HUES48 (cell line): ENCODE results near the gene ALG9.

ENCODE experiments used
- H3K27ac ChIP-seq: one replicate; pipeline ENCODE4 v1.7.0; 2013; ENCODE audit warnings: low read depth, low read length, inconsistent platforms
- H3K27me3 ChIP-seq: 2 replicates; pipeline ENCODE4 v1.6.1; 2013; ENCODE audit warnings: mild to moderate bottlenecking, low read length; ENCODE audit not compliant: control insufficient read depth, insufficient read depth
- H3K36me3 ChIP-seq: 2 replicates; pipeline ENCODE4 v1.6.1; 2013; ENCODE audit warnings: low read length; ENCODE audit not compliant: control insufficient read depth, insufficient read depth
- H3K4me1 ChIP-seq: 2 replicates; pipeline ENCODE4 v1.6.1; 2013; ENCODE audit warnings: mild to moderate bottlenecking, low read length; ENCODE audit not compliant: control insufficient read depth, insufficient read depth
- H3K4me3 ChIP-seq: 2 replicates; pipeline ENCODE4 v1.5.1; 2013; ENCODE audit warnings: mild to moderate bottlenecking, low read depth, low read length
- H3K9ac ChIP-seq: 2 replicates; pipeline ENCODE4 v1.6.1; 2013; ENCODE audit warnings: mild to moderate bottlenecking, low read depth, low read length, moderate library complexity
- H3K9me3 ChIP-seq: 2 replicates; pipeline ENCODE4 v1.6.1; 2013; ENCODE audit warnings: low read length; ENCODE audit not compliant: control insufficient read depth, insufficient read depth

The ALG9 gene

DNA sequence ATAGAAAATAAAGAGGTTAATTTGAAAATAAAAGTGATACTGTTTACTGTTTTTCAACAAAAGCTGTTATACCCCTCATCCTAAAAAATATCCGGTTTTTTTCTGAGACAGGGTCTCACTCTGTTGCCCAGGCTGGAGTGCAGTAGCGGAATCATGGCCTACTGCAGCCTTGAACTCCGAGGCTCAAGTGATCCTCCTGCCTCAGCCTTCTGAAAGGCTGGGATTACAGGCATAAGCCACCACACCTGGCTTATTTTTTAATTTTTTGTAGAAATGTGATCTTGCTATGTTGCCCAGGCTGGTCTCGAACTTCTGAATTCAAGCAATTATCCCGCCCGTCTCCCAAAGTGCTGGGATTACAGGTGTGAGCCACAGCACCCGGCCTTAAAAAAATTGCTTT, 35.7 kb downstream of the ALG9 start:
- Histone ChIP-seq H3K4me3 (no peak overlapping the region), H3K27me3 (no peaks in the 10 kb centered on the region), H3K27ac (no peak overlapping the region), H3K4me1 (peaks cover 10% of the 10 kb centered on the region), H3K36me3 (peaks cover 19% of the 10 kb centered on the region; the same call in 1 of the 2 replicates), H3K9me3 (no peaks in the 10 kb centered on the region), H3K9ac (no peak overlapping the region)

DNA sequence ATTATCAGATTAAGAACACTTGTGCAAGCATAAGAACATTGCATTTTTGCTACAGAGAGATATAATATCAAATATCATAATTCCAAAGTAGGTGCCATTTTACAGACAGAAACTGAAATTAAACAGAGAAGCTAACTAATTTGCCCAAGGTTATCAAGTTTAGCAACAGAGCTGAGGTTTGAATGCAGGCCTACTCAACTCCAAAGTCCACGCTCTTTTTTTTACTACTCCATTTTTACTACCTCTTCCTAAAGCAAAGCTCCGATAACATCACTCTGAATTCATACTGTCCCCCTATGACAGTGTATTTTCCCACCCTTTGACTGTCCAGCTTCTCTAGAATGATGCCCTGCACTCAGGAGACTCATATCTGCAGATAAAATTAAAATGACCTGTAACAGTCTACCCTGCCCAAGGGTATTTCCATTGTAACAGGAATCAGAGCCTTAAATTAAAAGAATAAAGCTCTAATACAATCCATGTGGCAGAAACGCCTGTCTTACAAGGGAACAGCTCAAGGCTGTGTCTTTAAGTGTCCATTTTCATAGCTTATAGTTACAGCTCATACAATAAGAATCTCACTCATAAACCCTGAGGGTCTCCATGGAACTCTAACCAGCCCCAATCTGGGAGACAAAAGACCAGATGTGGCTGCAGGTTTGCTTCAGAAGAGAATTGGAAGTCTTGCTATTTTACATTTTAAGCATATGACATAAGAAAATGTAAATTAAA, 36.8 kb downstream of the ALG9 start:
- Histone ChIP-seq H3K9ac (no peak overlapping the region), H3K4me3 (no peak overlapping the region), H3K27ac (no peak overlapping the region), H3K4me1 (0 out of 2 replicates have a peak, but pooled peaks cover under 1% of the 10 kb centered on the region), H3K36me3 (peaks cover 19% of the 10 kb centered on the region; the same call in 1 of the 2 replicates), H3K27me3 (no peaks in the 10 kb centered on the region), H3K9me3 (no peaks in the 10 kb centered on the region)

DNA sequence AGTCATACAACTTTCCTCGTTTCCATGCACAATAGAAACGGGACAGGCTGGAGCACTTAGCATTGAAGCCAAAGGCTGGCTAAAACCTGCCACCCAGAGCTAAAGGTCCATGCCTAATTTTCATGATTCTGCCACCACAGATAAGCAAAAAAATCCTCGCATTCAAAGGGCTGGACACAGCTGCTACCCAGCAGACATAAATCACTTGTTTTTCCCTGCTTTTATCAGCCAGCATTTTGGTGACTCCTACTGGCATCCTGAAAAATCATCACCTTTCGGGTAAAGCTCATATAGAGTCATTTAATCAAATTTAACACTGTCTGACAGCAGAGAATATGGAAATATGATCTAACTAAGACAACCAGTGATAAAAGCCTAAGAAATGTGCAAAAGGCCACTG, 37.9 kb downstream of the ALG9 start:
- Histone ChIP-seq H3K27ac (no peak overlapping the region), H3K27me3 (no peaks in the 10 kb centered on the region), H3K4me1 (no peaks in the 10 kb centered on the region), H3K36me3 (peaks cover 19% of the 10 kb centered on the region; the same call in 1 of the 2 replicates), H3K4me3 (no peak overlapping the region), H3K9ac (no peak overlapping the region), H3K9me3 (no peaks in the 10 kb centered on the region)

DNA sequence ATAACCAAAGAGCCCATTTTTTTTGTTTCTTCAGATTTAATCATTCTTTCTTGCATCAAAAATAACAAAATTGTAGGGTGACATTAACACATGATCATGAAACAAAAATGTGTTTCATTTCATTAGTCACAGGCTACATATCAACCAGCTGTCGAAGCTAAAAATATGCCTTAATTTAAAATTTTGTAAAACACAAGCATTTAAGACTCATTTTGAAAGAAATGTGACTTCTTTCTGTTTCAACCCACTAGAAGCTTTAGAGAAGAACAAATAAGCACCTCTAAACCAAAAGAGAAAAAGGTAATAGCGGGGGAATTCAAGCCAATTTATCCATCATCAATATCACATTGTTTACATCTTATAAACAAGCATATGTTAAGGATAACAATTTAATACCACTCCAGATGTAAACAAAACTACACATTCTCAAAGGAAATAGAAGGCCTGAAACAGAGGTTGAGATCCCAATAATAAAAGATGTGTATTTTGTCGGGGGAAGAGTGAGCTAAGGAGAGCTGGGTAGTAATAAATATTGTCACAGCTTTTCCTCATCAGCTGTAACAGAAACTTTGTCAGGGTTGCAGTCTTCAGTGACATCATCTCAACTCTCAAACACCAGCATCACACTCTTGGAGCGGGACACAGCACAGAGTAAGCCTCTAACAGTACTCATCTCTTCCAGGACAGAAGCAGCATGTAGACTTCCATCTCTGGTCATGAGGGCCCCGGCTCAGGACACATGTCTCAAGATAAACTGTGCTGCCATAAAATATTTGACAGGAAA, 42.0 kb downstream of the ALG9 start:
- no peak overlapping the region for H3K4me3 ChIP-seq
- H3K9me3 ChIP-seq: no peaks in the 10 kb centered on the region
- no peaks in the 10 kb centered on the region for H3K36me3 ChIP-seq
- H3K27ac ChIP-seq: no peak overlapping the region
- H3K27me3 ChIP-seq: no peaks in the 10 kb centered on the region
- peaks cover 11% of the 10 kb centered on the region; the same call in 1 of the 2 replicates for H3K4me1 ChIP-seq
- no peak overlapping the region for H3K9ac ChIP-seq

DNA sequence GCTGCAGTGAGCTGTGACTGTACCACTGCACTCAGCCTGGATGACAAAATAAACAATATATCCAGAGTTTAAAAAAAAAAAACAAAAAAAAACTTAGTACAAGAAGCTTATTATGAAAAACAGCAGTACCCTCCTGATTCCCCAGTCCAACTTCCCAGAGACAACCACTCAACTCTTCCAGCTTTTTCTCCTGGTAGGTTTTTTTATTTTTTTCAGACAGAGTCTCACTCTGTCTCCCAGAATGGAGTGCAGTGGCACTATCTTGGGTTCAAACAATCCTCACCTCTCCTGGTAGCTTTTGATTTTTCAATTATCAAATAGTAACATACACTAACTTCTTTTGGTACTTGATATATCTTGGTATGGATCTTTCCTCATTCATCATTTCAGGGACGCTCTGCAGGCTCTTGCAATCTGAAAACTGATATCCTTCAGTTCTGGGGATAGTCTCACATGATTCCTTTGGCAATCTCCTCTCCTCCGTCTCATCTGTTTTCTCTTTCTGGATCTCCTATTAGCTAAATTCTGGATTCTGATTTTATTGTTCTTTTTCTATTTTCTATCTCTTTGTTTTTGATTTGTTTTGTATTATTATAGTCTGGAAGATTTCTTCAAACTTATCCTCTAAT, 44.9 kb downstream of the ALG9 start:
- H3K9me3 ChIP-seq: no peaks in the 10 kb centered on the region
- H3K4me3 ChIP-seq: no peak overlapping the region
- no peak overlapping the region for H3K9ac ChIP-seq
- H3K27me3 ChIP-seq: no peaks in the 10 kb centered on the region
- H3K36me3 ChIP-seq: no peaks in the 10 kb centered on the region
- H3K4me1 ChIP-seq: peaks cover 28% of the 10 kb centered on the region
- H3K27ac ChIP-seq: no peak overlapping the region

DNA sequence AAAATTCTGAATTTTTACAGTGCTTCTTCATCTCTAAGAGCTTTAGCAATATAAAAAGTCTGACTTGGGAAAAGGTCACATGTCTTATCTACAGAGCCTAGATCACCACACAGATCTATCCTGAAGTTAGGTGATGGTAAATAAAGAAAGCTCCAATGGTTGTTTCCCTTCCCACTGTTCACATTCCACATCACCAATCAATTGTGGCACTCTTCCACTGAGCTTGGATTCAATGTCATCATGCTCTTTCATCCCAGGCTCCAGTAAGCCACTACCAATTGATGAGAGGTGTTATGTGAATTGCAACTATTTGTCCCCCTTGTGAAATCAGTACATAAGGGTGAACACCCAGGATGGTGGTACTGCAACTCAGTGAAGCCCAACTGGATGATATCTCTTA, 47.8 kb downstream of the ALG9 start:
- H3K36me3 ChIP-seq: no peaks in the 10 kb centered on the region
- peak overlapping the region; percentile 81 for H3K27ac ChIP-seq
- no peaks in the 10 kb centered on the region for H3K9me3 ChIP-seq

DNA sequence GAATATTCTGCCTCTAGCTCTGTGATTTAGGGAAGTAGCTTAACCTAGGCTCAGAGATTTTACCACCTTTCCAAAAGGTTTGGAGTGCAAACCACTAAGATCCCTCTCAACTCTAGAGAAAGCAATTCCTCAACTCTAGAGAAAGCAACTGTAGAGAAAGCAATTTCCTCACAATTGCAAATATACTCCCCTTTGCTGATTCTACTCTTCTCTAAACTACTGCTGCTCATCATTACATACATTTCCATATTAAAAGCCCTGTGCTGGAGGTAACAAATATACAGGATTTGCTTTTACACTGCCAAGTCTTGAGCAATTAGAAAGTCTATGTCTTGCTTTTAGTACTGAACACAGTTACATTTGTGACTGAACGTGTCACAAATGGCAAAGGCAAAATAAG, 48.2 kb downstream of the ALG9 start:
- Histone ChIP-seq H3K36me3 (no peaks in the 10 kb centered on the region), H3K9ac (peak overlapping the region; percentile 4; the same call in 1 of the 2 replicates), H3K27ac (peak overlapping the region; percentile 81), H3K9me3 (no peaks in the 10 kb centered on the region), H3K4me1 (peaks cover 28% of the 10 kb centered on the region), H3K27me3 (no peaks in the 10 kb centered on the region), H3K4me3 (0 out of 2 replicates have a peak overlapping the region, but pooled peaks have one; percentile 20)

More for the DNA sequence above, 47.8 kb downstream of the ALG9 start:
- Histone ChIP-seq H3K27me3 (no peaks in the 10 kb centered on the region), H3K4me1 (peaks cover 28% of the 10 kb centered on the region), H3K4me3 (0 out of 2 replicates have a peak overlapping the region, but pooled peaks have one; percentile 20), H3K9ac (no peak overlapping the region)

DNA sequence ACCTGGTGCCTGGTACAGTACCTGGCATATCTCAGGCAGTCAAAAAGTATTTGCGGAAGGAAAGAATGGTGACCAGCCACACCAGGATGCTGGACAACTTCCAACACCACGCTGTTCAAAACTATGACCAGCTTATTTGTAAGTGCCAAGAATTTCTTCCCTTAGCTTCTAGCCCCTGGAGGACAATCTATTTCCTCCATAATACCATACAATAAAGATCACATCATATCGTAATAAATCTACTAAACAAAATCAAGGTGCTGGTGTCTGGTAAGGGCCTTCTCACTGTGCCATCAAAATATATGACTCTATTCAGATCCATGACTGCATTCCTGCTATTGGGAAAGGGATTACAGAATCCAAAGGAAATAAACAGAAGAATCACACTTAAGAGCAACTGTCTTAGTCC, 51.5 kb downstream of the ALG9 start:
- no peak overlapping the region for H3K27ac ChIP-seq
- H3K27me3 ChIP-seq: no peaks in the 10 kb centered on the region
- no peak overlapping the region for H3K4me3 ChIP-seq
- no peak overlapping the region for H3K9ac ChIP-seq
- peaks cover 22% of the 10 kb centered on the region for H3K4me1 ChIP-seq
- H3K36me3 ChIP-seq: no peaks in the 10 kb centered on the region
- no peaks in the 10 kb centered on the region for H3K9me3 ChIP-seq

DNA sequence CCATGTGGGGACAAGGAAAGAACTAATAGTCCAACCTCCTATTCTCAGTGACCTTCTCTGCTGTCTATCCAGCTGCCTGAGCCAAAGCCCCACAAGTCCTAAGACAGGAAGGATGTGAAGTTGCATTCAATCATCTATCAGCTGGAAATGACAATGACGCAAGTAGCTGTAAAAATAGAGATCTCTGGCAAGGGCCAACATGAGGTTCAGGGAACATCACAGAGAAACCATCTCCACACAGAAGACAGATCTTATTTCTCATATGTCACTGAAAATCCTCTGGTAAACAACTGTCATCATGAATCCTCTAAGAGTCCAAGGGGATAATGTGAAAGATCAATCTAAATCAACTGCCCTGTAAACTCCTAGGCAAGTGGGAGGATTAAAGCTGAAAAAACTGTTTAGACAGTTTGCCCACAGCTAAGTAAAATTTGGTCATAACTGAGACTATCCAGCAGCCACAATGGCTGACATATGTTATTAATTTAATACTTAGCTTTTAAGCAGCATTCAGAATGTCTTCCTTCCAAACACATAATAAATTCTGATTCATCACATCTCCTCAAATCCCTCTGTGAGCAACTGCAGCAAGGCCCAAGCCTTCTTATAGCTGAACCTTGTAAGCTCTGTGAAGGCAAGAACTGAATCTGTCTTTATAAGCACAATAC, 52.1 kb downstream of the ALG9 start:
- Histone ChIP-seq H3K9ac (no peak overlapping the region), H3K27ac (no peak overlapping the region)

DNA sequence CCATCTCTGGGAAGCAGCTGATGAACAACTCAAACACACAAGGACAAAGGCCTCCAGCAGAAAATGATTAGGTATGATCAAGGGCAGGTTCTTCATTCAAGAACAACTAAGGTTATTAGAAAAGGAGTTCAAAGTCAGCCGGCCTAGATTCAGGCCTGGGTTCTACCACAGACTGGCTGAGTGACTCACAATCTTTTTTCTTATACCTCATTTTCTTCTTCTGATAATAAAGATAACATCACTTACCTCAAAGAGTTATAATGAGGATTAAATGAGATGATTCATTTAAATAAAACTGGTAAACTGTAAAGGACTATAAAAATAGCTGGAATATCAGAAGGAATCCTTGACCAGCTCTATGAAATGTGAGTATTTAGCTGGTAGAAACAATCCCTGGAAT, 55.9 kb downstream of the ALG9 start:
- Histone ChIP-seq H3K9me3 (no peaks in the 10 kb centered on the region), H3K4me1 (no peaks in the 10 kb centered on the region), H3K27me3 (no peaks in the 10 kb centered on the region), H3K4me3 (no peak overlapping the region), H3K27ac (no peak overlapping the region), H3K9ac (no peak overlapping the region), H3K36me3 (no peaks in the 10 kb centered on the region)

More for the DNA sequence above, 52.1 kb downstream of the ALG9 start:
- no peaks in the 10 kb centered on the region for H3K36me3 ChIP-seq
- H3K9me3 ChIP-seq: no peaks in the 10 kb centered on the region
- H3K4me1 ChIP-seq: peaks cover 16% of the 10 kb centered on the region
- H3K27me3 ChIP-seq: no peaks in the 10 kb centered on the region
- H3K4me3 ChIP-seq: no peak overlapping the region
